GM20000 (cell line): ENCODE data around the gene SUGP2.

Experiments
- DNase-seq: peaks from one replicate; pipeline ENCODE4 v3.0.0; 2012; ENCODE audit warnings: low spot score
- CTCF ChIP-seq: IDR thresholded peaks from 2 replicates; pipeline ENCODE4 v1.5.1; 2012; ENCODE audit warnings: mild to moderate bottlenecking, control low read depth; ENCODE audit errors: extremely low read depth, missing control alignments

SUGP2 gene

GRCh38 chr19:18989316-18989715 lies 44.0 kb downstream of the SUGP2 start:
- no peak for TF ChIP-seq CTCF
- DNase-seq: no peak

- no peak for DNase-seq
Measured at GRCh38 chr19:18987456-18987855, 45.9 kb downstream of the SUGP2 start.

GRCh38 chr19:18985257-18985656 lies 48.1 kb downstream of the SUGP2 start:
- no peak for TF ChIP-seq CTCF
- no peak for DNase-seq

More at GRCh38 chr19:18987456-18987855, 45.9 kb downstream of the SUGP2 start:
- TF ChIP-seq CTCF: no peak

- DNase-seq: no peak
- no peak for TF ChIP-seq CTCF
Measured at GRCh38 chr19:18984251-18984650, 49.1 kb downstream of the SUGP2 start.

GRCh38 chr19:18982669-18983068 lies 50.6 kb downstream of the SUGP2 start:
- no peak for DNase-seq
- TF ChIP-seq CTCF: no peak

- no peak for DNase-seq
- no peak for TF ChIP-seq CTCF
Measured at GRCh38 chr19:18980432-18981020, 52.8 kb downstream of the SUGP2 start.

- TF ChIP-seq CTCF: no peak
- no peak for DNase-seq
Measured at GRCh38 chr19:18978616-18979015, 54.7 kb downstream of the SUGP2 start.
